A673 (cell line): ENCODE results near the gene BMF. TPM values are rescaled to one million over a fixed set of nuclear protein-coding genes. Genes with fewer than 3 reads are reported as not detected.

ENCODE experiments used
- BruUV-seq: library from RNA; stranded (reverse); fragments of 400-500 nt; replicated peaks from 2 replicates; lab custom pipeline; 2021; lab: Mats Ljungman, UMichigan
- CTCF ChIA-PET: fragments of 300-600 bp; sonication (Branson Sonifier 250); formaldehyde crosslinking; loops from one replicate; lab custom pipeline; 2022; ENCODE audit warnings: antibody characterized with exemption; lab: Charles Lee
- POLR2A ChIA-PET: fragments of 300-600 bp; sonication (Branson Sonifier 250); formaldehyde crosslinking; loops from one replicate; lab custom pipeline; 2022; ENCODE audit warnings: antibody characterized with exemption; ENCODE audit not compliant: low non-redundant PET; lab: Charles Lee
- DNase-seq: peaks from one replicate; pipeline ENCODE4 v3.0.0-alpha.2; 2015; ENCODE audit warnings: low spot score
- H3K27ac ChIP-seq: fragments of 200-600 bp; sonication (generic); 2 replicates; pipeline ENCODE4 v1.5.1; 2016; ENCODE audit warnings: mixed run types, low read depth, mild to moderate bottlenecking, mixed read lengths, antibody characterized with exemption, low read length; ENCODE audit not compliant: poor library complexity, severe bottlenecking
- H3K27me3 ChIP-seq: fragments of 200-600 bp; sonication (generic); replicated peaks from 2 replicates; pipeline ENCODE4 v1.6.1; 2017; ENCODE audit warnings: mixed run types, low read depth, mild to moderate bottlenecking, mixed read lengths, antibody characterized with exemption, low read length; ENCODE audit not compliant: insufficient read depth, poor library complexity
- H3K36me3 ChIP-seq: fragments of 200-600 bp; sonication (generic); 2 replicates; pipeline ENCODE4 v1.6.1; 2016; ENCODE audit warnings: mixed run types, mild to moderate bottlenecking, mixed read lengths, antibody characterized with exemption, low read length; ENCODE audit not compliant: insufficient read depth, poor library complexity, severe bottlenecking
- H3K4me1 ChIP-seq: fragments of 200-600 bp; sonication (generic); 2 replicates; pipeline ENCODE4 v1.6.1; 2017; ENCODE audit warnings: mixed run types, mild to moderate bottlenecking, mixed read lengths, antibody characterized with exemption, low read length; ENCODE audit not compliant: insufficient read depth, poor library complexity, severe bottlenecking
- H3K4me3 ChIP-seq: fragments of 200-600 bp; sonication (generic); 2 replicates; pipeline ENCODE4 v1.5.1; 2016; ENCODE audit warnings: low read depth, mixed run types, mild to moderate bottlenecking, mixed read lengths, low read length; ENCODE audit not compliant: poor library complexity, severe bottlenecking
- H3K9me3 ChIP-seq: fragments of 200-600 bp; sonication (generic); 2 replicates; pipeline ENCODE4 v1.6.1; 2016; ENCODE audit warnings: mixed run types, low read depth, mild to moderate bottlenecking, mixed read lengths, antibody characterized with exemption, low read length; ENCODE audit not compliant: poor library complexity, severe bottlenecking
- CTCF ChIP-seq: fragments of 300-800, 200-600 bp; sonication (generic); conservative IDR thresholded peaks from 2 replicates; pipeline ENCODE4 v1.5.1; 2017; ENCODE audit warnings: low read depth, mild to moderate bottlenecking, antibody characterized with exemption, low read length, moderate library complexity, mixed read lengths
- EZH2 ChIP-seq: fragments of 200-600 bp; sonication (generic); IDR thresholded peaks from 2 replicates; pipeline ENCODE4 v1.6.1; 2017; ENCODE audit warnings: borderline replicate concordance, low read depth, mild to moderate bottlenecking, mixed read lengths, antibody characterized with exemption, low read length; ENCODE audit not compliant: poor library complexity, severe bottlenecking
- intact Hi-C: fragments of 100-400 bp; cut with micrococcal nuclease; formaldehyde crosslinking; loops from one replicate; pipeline ENCODE4 v1.10.0; 2022; ENCODE audit not compliant: unreplicated experiment
- total RNA-seq: library from RNA; stranded (reverse); gene quantifications from 2 replicates; pipeline ENCODE4 v1.2.3, GENCODE V29; 2021

Gene BMF
- total RNA-seq, 1 experiment from 2014 or later, result 18.5 TPM

GRCh38 chr15:40106203-40107161, 2.2 kb downstream of the BMF start:
- POLR2A ChIA-PET, result interaction anchor here (0.8 to 0.9 kb wide), 2 partner anchors 8 to 22 kb away, joined by 4 read pairs; no protein-coding TSS in a partner anchor
- peak overlapping the region; percentile 61 for H3K27ac ChIP-seq
- peaks cover 3% of the 10 kb centered on the region for H3K36me3 ChIP-seq
- H3K9me3 ChIP-seq, result no peaks in the 10 kb centered on the region
- H3K4me1 ChIP-seq, result peaks cover 61% of the 10 kb centered on the region
- TF ChIP-seq CTCF, result no peak
- no peak for TF ChIP-seq EZH2
- BruUV-seq, result TSS peak; percentile 32
- H3K27me3 ChIP-seq, result no peaks in the 10 kb centered on the region
- CTCF ChIA-PET, result interaction anchor here (1.1 to 2.3 kb wide), 5 partner anchors 8 to 61 kb away, joined by 3 to 9 read pairs (median 4); no protein-coding TSS in a partner anchor
- peak; percentile 85 for DNase-seq
- intact Hi-C loops, result loop anchor here (5.0 kb wide), 1 partner anchor 56 kb away; the partner anchor contains the start of gene BUB1B
- H3K4me3 ChIP-seq, result peak overlapping the region; percentile 85

- intact Hi-C loops, result loop anchor here (5.0 kb wide), 1 partner anchor 57 kb away; the partner anchor contains the start of gene BUB1B
- Histone ChIP-seq H3K27me3 (no peaks in the 10 kb centered on the region), H3K4me1 (peaks cover 68% of the 10 kb centered on the region), H3K4me3 (peak overlapping the region; percentile 85), H3K36me3 (peaks cover 3% of the 10 kb centered on the region), H3K27ac (peak overlapping the region; percentile 61), H3K9me3 (no peaks in the 10 kb centered on the region)
- ChIA-PET POLR2A (interaction anchor here (0.9 kb wide), 1 partner anchor 9 kb away, joined by 4 read pairs; no protein-coding TSS in a partner anchor), CTCF (interaction anchor here (1.2 to 2.3 kb wide), 4 partner anchors 9 to 60 kb away, joined by 3 to 9 read pairs (median 4); no protein-coding TSS in a partner anchor)
- no peak for DNase-seq
- no TSS peak for BruUV-seq
- TF ChIP-seq CTCF (no peak), EZH2 (no peak)
Observed at GRCh38 chr15:40105517-40106202, 3.0 kb downstream of the BMF start.

- DNase-seq, result peak; percentile 94
- Histone ChIP-seq H3K9me3 (no peaks in the 10 kb centered on the region), H3K27ac (peak overlapping the region; percentile 68), H3K27me3 (no peaks in the 10 kb centered on the region), H3K36me3 (peaks cover 3% of the 10 kb centered on the region), H3K4me3 (no peak overlapping the region), H3K4me1 (peaks cover 73% of the 10 kb centered on the region)
- POLR2A ChIA-PET, result interaction anchor here (0.9 kb wide), 1 partner anchor 10 kb away, joined by 4 read pairs; no protein-coding TSS in a partner anchor
- CTCF ChIA-PET, result interaction anchor here (0.5 to 2.3 kb wide), 5 partner anchors 8 to 59 kb away, joined by 3 to 9 read pairs (median 4); no protein-coding TSS in a partner anchor
- peak; percentile 98 for TF ChIP-seq CTCF
- TF ChIP-seq EZH2, result no peak
- BruUV-seq, result no TSS peak
- intact Hi-C loops, result loop anchor here (5.0 kb wide), 1 partner anchor 57 kb away; the partner anchor contains the start of gene BUB1B
Observed at GRCh38 chr15:40104865-40105516, 3.7 kb downstream of the BMF start.
